Stimulated activated CD8-positive, alpha-beta memory T cell treated with anti-CD3 and anti-CD28 coated beads, Interleukin-12 subunit alpha, Interleukin-12 subunit beta, amount 100 ng/mL, for 1 hour (primary cell): ENCODE measurements around the gene RHAG.
"Not testable (repeated sequence)": the region's sequence is repeated elsewhere in the genome, so short reads cannot be mapped to it uniquely, and the experiment has no call there.

Experiments used
- DNase-seq: peaks from one replicate; pipeline ENCODE4 v3.0.0-alpha.2; 2020; ENCODE audit warnings: low read depth

RHAG gene

DNA sequence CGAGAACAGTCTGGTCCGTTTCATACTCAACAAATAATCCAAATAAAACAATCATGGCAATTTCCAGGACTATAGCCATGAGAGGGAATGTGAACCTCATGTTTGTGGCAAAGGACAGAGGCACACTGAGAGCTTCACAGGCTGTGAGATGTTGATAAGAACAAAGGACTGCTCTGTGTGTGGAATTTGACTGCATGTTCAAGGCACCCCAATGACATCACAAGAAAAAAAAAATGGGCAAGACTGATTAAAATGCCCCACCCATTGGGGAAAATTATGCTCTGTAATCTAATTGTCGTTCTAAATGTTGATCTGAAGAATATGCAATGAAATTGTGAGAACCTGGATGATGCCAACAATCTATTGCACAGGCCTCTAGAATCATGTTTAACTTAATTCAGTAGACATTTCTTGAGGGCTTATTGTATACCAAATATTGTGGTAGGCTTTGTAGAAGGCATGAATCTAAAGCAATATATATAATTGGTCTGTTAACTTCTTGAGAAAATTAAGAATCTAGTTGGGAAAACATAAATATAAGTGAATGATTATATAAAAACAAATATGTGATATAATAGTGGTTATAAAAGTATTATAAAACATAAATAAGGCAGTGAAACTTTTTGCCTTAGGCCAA lies at the start of gene RHAG:
RHAG (minus strand) TSS at position 127 of the 637 bp plus-strand sequence; CDS start at position 100, 27 bp downstream.
- DNase-seq: no peak

DNA sequence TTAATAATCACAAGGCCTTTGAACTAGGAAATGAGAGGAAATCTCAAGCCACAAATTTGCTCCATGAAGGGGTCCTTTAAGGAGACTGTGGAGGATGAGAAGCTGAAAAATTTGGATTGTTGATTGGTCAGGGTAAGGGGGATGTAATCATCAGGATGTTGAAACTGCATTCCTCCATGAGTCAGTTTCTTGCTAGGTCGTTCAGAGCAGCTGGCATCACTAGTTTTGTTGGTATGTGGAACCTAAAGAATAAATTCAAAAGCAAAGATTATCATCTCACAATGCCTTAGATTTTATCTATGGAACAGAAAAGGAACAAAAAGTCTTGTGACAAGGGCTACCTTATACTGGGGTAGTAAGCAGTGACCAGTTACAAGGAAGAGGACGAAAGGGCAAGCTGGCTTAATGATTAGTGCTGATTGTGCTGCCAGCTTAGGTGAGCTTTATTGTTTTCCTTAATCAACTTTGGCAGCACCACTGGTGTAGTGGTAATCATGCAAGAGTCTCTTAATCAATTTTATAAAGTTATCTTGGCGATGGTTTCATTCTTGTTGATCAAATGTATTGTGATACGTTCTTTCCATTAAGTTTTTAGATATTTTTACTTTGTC lies 40.1 kb upstream of the RHAG start:
- no peak for DNase-seq

DNA sequence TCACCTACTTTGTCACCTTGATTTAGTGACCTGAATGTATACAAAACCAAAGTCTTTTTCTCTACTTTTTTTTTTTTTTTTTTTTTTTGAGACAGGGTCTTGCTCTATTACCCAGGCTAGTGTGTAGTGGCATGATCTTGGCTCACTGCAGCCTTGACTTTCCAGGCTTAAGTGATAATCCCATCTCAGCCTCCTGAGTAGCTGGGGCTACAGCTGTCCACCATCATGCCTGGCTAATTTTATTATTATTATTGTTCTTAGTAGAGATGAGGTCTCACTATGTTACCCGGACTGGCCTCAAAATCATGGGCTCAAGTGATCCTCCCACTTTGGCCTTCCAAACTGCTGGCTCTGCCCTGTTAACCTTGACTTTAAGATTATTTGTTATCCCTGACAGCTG lies 39.2 kb upstream of the RHAG start:
- no peak for DNase-seq

DNA sequence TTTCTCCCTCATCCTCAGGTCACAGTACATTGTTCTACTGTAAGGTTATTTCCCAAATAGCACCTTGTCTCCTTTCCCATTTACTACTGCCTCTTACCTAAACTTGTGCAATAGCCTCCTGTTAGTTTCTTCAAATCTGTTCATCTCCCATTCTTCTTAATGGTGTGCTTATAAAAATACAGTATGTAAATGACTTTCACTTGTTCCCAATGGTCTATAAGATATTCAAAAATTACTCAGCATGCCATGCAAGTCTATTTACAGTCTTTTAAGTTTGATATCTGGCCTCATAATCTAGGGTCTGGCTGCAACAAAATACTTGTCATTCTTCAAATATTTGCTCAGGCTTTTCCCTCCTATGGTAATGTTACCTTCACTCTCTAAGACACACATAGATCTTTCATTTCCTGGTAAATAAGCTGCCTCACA lies 31.5 kb upstream of the RHAG start:
- no peak for DNase-seq

DNA sequence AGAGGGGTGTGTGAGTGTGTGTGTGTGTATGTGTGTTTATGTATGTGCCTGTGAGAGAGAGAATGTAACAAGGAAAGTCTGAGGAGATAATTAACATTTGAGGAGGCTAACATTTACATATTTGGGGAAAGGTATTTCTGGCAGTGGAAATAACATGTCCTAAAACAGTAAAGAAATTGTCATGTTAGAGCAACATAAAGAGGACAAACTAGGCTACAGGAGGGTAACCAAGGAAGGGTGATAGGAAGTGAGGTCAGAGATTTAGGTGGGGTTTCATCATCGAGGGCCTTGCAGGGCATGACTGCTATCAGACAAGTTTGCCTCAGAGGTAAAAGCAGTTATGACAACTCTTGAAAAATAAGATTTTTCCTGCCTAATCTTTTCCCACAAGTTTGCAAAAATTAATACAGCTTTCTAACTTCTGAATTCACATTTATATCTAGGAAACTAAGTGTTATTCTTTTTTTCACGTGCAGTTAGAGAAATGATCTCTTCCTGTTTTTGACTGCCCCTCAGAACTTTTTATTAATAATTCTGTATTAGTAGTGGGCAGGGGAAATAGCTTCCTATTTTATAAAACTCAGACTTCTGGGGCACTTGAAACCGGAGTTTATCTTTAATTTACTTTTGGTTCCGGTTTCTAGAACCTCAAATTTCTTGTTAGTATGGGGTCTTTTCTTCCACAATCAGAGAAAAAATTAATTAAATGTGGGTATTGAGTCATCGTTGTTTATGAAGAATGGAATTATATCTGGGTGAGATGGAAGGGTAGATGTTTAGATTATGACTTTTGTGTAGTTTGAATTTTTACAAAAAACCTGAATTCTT lies 30.5 kb upstream of the RHAG start:
- DNase-seq: no peak

DNA sequence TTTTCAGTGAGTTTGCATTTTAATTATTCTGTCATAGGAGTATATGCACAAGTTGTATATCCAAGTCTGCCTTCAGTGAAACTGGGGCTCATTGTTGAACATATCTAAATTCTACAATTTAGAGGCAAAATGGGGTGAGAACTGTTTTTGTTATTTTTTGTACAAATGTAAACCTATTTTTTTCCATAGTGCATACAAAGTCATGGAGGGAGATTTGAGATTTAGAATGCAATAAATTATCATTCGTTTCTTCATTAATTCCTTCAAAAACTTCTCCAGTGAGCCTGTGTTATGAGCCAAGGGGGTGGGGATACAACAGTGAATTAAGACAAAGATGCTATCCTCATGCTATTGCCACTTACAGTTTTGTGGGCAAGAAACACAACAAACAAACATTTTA lies 29.8 kb upstream of the RHAG start:
- DNase-seq: no peak

DNA sequence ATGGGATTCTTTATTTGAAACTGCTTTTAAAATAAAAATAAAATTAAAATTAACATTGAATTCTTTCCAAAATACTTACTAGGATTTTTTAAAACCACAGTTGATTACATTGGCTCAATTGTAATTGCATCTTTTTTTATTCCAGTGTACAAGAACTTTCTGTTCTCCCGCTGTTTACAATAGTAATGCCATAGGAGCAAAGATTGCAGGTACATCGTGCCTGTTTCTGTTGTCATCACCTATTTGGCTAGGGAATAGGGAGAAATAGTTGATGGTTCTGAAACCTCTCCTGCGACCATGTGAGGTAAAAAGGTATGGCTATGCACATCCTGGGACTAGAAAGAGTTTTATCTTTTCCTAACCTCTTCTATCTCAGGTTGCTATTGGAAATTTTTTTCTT lies 28.2 kb upstream of the RHAG start:
- DNase-seq: no peak

DNA sequence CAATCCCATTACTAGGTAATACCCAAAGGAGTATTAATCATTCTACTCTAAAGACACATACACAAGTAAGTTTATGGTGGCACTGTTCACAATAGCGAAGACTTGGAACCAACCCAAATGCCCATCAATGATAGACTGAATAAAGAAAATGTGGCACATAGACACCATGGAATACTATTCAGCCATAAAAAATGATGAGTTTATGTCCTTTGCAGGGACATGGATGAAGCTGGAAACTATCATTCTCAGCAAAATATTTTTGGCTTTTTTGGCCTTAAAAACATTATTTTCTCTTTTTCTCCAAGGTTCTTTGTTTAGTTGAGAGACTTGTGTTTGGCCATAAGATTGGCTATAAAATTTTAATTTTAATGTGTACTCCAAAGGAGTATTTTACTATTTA lies 27.4 kb upstream of the RHAG start:
- not testable (repeated sequence) for DNase-seq

DNA sequence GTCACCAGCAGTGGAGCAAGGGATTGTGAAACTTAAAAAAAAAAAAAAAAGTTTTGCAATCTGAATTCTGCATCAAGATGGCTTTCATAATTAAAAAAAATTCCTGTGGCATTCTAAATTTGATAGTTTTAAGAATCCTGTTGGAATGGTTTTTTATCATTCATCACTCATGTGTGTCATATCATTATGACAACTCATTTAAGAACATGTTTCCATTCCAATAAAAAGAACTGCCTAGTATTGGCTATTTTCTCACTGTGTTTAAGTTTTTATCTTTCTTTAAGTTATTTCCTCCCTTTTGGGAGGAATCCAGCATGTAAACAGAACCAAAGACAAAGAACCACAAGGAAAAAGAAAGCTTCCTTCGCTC lies 26.2 kb upstream of the RHAG start:
- DNase-seq: no peak

DNA sequence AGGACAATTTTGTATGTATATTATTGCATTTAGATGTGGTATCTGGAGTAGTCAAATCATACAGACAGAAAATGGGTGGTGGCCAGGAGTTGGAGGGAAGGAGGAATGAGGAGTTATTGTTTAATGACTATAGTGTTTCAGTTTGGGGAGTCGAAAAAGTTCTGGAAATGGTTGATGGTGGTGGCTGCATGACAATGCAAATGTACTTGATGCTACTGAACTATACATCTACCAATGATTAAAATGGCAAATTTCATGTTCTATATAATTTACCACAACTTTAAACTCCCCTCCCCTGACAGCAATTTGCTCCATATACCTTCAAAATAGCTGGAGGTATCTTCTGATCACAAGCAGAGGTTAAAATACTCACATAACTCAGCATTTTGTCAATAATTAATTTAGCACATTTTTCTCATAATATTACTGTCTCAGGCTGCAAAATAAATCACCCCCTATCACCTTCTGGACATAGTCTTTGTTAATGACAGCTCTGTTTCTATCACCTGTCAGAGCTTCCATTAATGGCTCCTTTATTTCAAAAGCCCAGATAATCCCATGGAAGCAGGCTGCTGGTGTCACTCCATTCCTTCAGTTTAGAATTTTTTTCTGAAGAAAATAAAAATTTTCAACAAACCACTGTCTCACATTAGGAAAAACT lies 25.7 kb upstream of the RHAG start:
- no peak for DNase-seq

DNA sequence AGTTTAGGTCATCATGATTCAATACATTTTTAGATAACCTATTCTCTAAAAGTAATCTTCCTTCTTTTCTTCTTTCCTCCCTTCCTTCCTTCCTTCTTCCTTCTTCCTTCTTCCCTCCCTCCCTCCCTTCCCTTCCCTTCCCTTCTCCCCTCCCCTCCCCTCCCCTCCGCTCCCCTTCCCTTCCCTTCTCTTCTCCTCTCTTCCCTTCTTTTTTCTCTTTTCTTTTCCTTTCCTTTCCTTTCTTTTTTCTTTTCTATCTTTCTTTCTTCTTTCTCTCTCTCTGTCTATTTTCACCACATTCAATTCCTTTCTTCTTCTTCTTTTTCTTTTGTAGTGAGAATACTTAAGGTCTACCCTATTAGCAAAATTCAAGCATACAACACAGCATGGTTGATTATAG lies 17.3 kb upstream of the RHAG start:
- DNase-seq: no peak

DNA sequence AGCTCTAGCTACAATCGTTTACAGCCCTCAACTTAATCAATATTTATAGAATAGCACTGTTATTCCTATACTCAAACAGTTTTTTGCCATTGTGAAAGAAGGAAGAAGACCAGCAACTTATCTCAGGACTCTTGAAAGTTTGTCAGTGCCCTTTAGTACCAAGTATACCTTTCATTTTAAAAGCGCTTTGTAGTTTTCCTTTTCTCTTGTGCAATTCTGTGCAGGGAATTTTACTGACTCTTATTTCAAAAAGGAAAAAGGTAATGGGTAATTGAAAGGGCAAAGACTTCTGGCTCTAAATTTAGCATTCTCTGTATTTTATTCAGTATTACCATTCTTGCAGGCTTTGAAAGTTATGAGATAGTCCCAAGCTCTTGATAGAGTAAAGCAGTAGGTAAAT lies 16.8 kb upstream of the RHAG start:
- no peak for DNase-seq

DNA sequence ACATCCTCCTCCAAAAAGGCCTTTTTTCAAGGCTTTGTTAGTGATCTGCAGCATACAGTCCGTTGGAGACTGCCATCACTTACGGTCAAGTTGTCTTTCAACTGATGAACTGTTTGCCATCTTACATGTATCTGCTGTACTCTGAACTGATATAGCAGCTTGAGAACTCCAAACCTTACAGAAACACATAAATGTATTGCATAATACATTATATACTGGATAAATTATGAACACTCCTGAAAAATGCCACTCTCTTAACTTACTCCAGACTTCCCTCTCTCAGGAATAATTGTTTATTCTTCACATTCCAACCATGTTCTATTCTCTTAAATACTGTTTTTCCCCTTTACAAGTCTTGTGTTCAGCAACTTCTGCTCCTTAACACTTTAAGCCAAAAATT lies 14.6 kb upstream of the RHAG start:
- no peak for DNase-seq

DNA sequence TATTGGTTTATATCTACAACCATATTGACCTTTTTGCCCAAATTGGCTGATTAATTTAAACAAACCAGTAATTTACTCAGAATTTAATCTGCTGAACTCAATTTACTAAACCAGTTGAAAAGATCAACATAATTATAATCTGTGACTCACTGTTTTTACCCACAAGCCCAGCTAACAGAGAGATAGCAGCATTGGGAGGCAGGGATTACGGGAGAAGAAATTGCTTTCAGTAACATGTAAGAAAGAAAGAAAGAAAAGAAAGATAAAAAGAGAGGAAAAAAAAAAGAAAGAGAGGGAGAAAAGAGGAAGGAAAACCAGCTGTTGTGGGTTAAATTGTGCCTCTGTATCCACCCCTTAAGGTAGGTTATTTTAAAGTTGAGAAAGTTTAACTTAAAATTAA lies 13.3 kb upstream of the RHAG start:
- no peak for DNase-seq

DNA sequence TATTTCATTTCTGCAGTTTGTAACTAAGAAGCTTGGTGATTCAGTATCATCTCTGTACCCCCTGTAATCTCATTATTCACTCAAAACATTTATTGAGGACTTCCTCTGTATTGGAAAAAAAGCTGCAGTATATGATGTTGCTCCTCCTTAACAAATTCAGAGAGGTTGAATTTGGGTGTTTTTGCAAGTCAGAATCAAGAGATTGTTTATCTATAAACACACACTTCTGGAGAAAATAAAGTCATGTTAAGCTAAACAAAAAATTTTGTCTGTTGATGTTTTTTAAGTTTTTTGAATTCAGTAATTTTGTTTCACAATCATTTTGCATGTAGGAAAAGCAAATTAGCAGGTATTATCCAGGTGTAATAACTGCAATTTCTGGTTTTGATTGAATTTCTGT lies 11.4 kb upstream of the RHAG start:
- DNase-seq: no peak

DNA sequence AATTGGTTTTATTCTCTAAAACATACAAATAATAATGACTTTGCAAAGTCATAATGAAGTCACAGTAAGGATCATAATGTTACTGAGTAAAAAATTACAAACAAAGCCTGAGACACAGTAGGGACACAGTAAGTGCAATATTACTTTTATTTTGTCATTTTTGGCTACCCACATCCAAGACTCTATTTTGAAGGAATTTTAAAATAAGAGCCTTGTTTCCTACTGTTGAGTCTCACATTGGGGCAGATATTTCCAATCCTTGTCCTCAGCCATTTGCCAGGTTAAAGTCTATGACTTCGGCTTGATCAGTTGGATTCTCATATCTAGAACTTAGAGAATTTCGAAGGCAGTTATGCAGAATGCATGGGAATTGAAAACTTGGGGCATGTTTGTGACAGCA lies 10.8 kb upstream of the RHAG start:
- no peak for DNase-seq

DNA sequence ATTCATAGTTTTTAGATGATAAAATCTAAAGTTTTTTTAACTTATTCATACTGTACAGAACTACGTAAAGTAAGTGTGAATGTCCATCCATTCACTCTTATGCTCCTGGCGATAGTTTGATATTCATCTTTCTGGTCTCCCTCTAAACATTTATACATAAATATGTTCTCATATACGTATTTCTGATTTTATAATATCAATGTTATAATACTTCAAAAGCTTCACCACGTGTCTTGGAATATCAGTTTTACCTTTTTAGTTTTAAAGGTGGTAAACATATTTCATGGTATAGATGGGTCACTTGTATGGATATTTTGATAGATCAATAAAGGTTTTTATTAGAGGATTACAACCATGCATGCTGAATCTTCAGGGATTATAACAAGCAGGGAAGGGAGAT lies 10.3 kb upstream of the RHAG start:
- no peak for DNase-seq

DNA sequence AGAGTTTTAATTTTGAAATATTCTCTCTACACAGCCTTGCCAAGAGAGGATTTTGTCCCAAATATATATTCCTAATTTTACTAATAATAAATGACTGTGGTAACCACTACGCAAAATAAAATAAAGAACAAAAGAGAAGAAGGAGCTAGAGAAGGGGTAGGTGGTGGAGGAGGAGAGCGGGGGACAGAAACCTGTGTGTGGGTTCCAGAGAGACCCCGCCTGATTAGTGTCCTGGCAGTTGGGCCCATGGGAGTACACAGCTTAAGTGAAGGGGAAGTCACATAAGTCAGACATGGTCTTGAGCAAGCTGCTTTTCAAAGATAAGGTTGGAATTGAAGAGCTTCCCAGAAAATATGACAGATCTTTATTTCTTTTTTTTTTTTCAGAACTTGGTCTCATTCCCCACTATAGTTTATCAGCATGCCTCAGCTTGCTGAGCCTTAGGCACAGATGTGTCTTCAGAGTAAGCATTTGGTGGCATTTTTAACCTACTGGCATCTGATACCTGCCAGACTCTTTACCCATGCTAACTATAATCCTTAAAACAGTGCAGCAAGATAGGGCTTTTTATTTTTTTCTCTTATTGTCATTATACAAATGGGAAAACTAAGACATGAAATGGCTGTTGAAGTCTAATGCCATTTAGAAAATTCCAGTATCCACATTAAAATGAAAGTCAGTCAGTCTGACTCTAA lies 9.6 kb upstream of the RHAG start:
- DNase-seq: no peak

DNA sequence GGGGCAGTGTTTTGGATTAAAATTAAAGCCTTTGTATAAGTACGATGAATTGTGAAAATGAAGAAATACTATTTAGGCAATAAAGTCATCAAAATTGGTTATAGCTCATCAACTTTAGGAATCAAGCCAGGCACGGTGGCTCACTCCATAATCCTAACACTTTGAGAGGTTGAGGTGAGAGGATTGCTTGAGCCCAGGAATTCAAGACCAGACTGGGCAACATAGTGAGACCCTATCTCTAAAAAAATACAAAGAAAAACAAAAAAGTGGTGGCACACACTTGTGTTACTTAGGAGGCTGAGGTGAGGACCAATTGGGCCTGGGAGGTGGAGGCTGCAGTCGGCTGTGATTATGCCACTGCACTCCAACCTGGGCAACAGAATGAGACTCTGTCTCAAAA lies 8.5 kb upstream of the RHAG start:
- no peak for DNase-seq

DNA sequence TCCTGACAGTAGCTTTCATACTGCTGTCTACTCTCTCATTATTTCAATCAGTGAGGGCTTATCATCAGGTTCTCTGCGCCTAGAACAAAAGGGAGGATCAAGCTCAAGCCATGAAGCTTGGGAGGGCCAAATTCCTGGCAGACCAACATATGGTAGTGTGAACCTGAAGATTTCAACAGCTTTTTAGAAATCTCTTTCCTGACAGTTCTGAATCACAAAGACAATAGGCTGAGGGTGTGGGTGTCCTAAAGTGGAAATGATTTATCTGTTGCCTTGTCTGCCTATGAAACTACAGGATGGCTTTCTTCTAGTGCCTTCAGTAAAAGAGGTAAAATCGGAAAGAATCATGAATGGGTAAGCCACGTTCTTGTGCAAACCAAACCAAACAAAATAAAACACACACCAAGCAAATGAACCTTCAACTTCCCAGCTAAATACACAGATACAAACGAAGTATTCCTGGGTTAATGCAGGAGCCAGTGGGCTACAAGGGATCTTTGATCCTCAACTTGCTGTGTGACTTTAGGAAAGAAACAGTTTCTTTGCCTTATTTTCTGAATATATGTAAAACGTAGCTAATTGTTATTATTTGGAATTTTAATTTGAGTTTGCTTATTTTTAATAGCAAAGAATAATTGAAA lies 2.7 kb upstream of the RHAG start:
- no peak for DNase-seq

DNA sequence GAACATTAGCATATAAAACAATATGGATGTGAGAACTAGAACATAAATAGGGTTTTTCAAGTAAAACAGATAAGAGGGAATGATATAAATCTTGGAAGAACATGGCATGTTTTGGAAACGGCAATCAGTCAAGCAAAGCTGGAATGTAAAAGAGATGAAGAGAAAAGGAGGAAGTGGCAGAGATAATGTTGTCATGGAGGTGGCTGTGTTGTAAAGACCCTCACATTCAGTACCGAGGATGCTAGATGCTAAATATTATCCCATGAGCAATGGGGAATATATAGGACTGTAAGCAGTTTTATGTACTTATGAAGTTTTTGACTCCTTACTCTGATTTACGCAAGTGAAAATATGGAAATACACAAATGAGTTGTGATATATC lies 702 bp upstream of the RHAG start:
- DNase-seq: no peak
